Sigmoid colon (tissue), 4 donors: ENCODE results near the gene TULP3.

Source experiments
- CTCF ChIP-seq, 4 experiments: fragments of 450-650 bp in 3 of 4; fragments of 200-600 bp in 1 of 4; IDR thresholded peaks; one replicate each; pipeline ENCODE4 v1.5.1; 2016 to 2019; ENCODE audit warnings: antibody characterized with exemption in 4 of 4, mild to moderate bottlenecking in 3 of 4, moderate library complexity in 2 of 4
- POLR2A ChIP-seq, 2 donors: fragments of 450-650 bp; IDR thresholded peaks; one replicate each; pipeline ENCODE4 v1.6.1; 2016; ENCODE audit warnings: antibody characterized with exemption in 2 of 2, mild to moderate bottlenecking in 2 of 2, moderate library complexity in 2 of 2
- POLR2AphosphoS5 ChIP-seq, 4 donors: sonication (generic); formaldehyde crosslinking; IDR thresholded peaks; one replicate each; pipeline ENCODE4 v1.6.1; 2017; ENCODE audit warnings: antibody characterized with exemption in 4 of 4

GRCh38 chr12:2961705-2962104, 71.0 kb downstream of the TULP3 start:
- TF ChIP-seq CTCF (IDR thresholded peaks at IDR 0.05) = no peak
- no peak for TF ChIP-seq POLR2A (IDR thresholded peaks at IDR 0.05)
- no peak for TF ChIP-seq POLR2AphosphoS5 (IDR thresholded peaks at IDR 0.05)
